ENCODE measurements around the gene FAM120C.

DNA sequence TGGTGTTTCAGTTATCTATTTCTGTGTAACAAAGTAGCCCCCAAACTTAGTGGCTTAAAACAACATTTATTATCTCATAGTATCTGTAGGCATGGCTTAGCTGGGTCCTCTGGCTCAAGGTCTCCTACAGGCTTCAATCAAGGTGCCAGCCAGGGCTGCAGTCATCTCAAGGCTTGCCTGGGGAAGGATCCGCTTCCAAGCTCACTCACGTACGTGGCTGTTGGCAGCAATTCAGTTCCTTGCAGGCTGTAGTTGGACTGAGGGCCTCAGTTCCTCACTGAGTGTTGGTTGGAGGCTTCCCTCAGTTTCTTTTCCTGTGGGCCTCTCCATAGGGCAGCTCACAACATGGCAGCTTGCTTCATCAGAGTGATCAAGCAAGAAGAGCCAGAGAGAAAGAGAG, 9.3 kb downstream of the FAM120C start:
- TF ChIP-seq EGR1 (IDR thresholded peaks at IDR 0.05; ENCODE audit: low read depth) (no peak), SP1 (IDR thresholded peaks at IDR 0.05; ENCODE audit: low read depth) (no peak), POLR2AphosphoS5 (IDR thresholded peaks at IDR 0.05; ENCODE audit: low read depth, low read length) (no peak), ZNF274 (IDR thresholded peaks at IDR 0.05; ENCODE audit: low read depth, low read length) (no peak), EZH2 (IDR thresholded peaks at IDR 0.05) (no peak), POLR2A (IDR thresholded peaks at IDR 0.05; ENCODE audit: borderline replicate concordance, extremely low read depth, insufficient read depth, insufficient read length) (no peak), CEBPB (IDR thresholded peaks at IDR 0.05; ENCODE audit: low read depth) (no peak), REST (IDR thresholded peaks at IDR 0.05; ENCODE audit: low read depth) (no peak), RAD21 (IDR thresholded peaks at IDR 0.05; ENCODE audit: low read depth) (no peak), TCF7L2 (IDR thresholded peaks at IDR 0.05; ENCODE audit: borderline replicate concordance, extremely low read depth, insufficient read depth, insufficient read length) (no peak), JUND (IDR thresholded peaks at IDR 0.05) (no peak)
- TF ChIP-seq, protein P1, sequence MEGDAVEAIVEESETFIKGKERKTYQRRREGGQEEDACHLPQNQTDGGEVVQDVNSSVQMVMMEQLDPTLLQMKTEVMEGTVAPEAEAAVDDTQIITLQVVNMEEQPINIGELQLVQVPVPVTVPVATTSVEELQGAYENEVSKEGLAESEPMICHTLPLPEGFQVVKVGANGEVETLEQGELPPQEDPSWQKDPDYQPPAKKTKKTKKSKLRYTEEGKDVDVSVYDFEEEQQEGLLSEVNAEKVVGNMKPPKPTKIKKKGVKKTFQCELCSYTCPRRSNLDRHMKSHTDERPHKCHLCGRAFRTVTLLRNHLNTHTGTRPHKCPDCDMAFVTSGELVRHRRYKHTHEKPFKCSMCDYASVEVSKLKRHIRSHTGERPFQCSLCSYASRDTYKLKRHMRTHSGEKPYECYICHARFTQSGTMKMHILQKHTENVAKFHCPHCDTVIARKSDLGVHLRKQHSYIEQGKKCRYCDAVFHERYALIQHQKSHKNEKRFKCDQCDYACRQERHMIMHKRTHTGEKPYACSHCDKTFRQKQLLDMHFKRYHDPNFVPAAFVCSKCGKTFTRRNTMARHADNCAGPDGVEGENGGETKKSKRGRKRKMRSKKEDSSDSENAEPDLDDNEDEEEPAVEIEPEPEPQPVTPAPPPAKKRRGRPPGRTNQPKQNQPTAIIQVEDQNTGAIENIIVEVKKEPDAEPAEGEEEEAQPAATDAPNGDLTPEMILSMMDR (IDR thresholded peaks at IDR 0.05 in 2 of 3, conservative IDR thresholded peaks at IDR 0.05 in 1 of 3; ENCODE audit: borderline replicate concordance in 1 of 3, insufficient read depth in 1 of 3, low read depth in 2 of 3, low read length in 2 of 3): no peak
- TF ChIP-seq, protein P2, sequence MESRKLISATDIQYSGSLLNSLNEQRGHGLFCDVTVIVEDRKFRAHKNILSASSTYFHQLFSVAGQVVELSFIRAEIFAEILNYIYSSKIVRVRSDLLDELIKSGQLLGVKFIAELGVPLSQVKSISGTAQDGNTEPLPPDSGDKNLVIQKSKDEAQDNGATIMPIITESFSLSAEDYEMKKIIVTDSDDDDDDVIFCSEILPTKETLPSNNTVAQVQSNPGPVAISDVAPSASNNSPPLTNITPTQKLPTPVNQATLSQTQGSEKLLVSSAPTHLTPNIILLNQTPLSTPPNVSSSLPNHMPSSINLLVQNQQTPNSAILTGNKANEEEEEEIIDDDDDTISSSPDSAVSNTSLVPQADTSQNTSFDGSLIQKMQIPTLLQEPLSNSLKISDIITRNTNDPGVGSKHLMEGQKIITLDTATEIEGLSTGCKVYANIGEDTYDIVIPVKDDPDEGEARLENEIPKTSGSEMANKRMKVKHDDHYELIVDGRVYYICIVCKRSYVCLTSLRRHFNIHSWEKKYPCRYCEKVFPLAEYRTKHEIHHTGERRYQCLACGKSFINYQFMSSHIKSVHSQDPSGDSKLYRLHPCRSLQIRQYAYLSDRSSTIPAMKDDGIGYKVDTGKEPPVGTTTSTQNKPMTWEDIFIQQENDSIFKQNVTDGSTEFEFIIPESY (IDR thresholded peaks at IDR 0.05; ENCODE audit: extremely low read depth, insufficient replicate concordance, low read length): no peak
